Fibroblast of villous mesenchyme (primary cell): ENCODE measurements around the gene C3orf80. TPM values are rescaled to one million over a fixed set of nuclear protein-coding genes. Genes with fewer than 3 reads are reported as not detected.
"Not testable (repeated sequence)": the region's sequence is repeated elsewhere in the genome, so short reads cannot be mapped to it uniquely, and the experiment has no call there.

Experiments used
- DNase-seq: peaks from one replicate; pipeline ENCODE4 v3.0.0-alpha.2; 2010; ENCODE audit warnings: low read depth
- H3K4me3 ChIP-seq: 2 replicates; pipeline ENCODE4 v1.5.1; 2011; ENCODE audit warnings: low read depth, mild to moderate bottlenecking, low read length
- total RNA-seq: library from RNA; depleted of rRNA; stranded (reverse); fragments of >200 nt; gene quantifications from 2 replicates; pipeline ENCODE4 v1.2.3, GENCODE V29; 2012
- TF ChIP-seq, protein P1 (sequence below): IDR thresholded peaks from 2 replicates; pipeline ENCODE4 v1.5.1; 2012; ENCODE audit warnings: low read depth, mild to moderate bottlenecking, low read length; ENCODE audit not compliant: insufficient read depth

The C3orf80 gene
- total RNA-seq, 1 donor = 0.86 TPM

DNA sequence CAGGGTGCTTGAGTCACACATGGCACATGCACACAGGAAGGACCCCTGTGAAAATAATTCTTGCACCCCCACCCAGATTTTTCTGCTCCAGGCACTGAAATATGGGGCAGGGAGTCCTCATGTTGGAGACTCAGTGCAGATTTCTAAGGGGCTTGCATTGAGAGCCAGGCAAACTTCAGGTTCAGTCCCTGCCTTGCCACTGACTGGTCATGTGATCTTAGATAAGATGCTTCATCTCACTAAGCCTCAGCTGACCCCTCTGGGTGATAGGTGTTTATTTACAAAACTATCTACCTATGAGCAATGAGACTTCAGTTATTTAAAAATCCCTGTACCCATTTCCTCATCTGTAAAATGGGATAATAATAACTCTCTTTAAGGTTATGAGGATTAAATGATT is 30.1 kb upstream of the C3orf80 start:
- no peak for DNase-seq

DNA sequence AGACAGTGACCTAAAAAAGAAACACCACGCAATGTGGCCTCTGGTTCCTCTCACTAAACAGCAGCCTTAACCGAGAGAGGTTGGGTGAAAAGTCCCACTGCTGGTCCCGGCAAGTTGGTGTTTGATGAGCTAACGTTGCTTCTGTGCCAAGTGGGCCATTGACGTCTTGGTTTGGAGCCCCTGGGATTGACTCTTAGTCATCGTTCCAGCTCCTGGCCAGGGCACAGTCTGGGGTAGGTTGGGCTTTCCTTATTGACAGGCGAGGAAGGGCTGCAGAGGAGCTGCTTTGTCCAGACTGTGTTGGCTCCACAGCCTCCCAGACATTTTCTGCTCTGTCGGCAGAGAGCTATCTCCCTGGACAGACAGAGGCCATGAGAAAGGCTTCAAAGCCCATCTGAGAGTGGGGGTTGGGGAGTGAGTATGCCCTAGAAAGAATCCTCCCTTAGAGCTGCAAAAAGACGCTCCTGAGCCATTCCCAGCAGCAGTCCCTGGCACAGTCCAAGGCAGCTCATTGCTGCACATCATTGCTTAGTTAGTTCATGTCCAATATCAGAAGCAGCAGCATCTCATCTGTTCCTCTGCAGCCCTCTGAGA is 28.6 kb upstream of the C3orf80 start:
- TF ChIP-seq, protein P1, sequence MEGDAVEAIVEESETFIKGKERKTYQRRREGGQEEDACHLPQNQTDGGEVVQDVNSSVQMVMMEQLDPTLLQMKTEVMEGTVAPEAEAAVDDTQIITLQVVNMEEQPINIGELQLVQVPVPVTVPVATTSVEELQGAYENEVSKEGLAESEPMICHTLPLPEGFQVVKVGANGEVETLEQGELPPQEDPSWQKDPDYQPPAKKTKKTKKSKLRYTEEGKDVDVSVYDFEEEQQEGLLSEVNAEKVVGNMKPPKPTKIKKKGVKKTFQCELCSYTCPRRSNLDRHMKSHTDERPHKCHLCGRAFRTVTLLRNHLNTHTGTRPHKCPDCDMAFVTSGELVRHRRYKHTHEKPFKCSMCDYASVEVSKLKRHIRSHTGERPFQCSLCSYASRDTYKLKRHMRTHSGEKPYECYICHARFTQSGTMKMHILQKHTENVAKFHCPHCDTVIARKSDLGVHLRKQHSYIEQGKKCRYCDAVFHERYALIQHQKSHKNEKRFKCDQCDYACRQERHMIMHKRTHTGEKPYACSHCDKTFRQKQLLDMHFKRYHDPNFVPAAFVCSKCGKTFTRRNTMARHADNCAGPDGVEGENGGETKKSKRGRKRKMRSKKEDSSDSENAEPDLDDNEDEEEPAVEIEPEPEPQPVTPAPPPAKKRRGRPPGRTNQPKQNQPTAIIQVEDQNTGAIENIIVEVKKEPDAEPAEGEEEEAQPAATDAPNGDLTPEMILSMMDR = no peak
- DNase-seq = no peak
- no peak overlapping the region for H3K4me3 ChIP-seq

More for the DNA sequence above, 30.1 kb upstream of the C3orf80 start:
- no peak overlapping the region for H3K4me3 ChIP-seq
- TF ChIP-seq, protein P1 = no peak

DNA sequence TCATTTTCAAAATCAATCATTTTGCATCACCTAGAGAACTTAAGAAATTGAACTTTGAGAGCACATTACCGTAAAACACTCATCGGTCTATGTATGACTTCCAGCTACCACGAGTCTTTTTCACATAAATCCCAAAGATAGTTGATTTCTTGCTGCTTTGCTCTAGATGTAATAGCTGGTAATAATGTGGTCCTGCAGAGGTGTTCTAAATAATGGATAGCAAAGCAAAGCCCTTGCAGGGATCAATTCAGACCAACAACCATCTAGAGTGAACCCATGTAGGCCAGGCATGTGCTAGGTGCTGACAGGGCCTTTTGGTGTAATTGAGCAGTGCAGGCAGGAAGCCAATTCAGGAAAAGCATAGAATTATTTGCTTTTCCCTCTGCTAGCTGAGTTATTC is 26.1 kb upstream of the C3orf80 start:
- DNase-seq = no peak
- H3K4me3 ChIP-seq = no peak overlapping the region
- TF ChIP-seq, protein P1 = no peak

DNA sequence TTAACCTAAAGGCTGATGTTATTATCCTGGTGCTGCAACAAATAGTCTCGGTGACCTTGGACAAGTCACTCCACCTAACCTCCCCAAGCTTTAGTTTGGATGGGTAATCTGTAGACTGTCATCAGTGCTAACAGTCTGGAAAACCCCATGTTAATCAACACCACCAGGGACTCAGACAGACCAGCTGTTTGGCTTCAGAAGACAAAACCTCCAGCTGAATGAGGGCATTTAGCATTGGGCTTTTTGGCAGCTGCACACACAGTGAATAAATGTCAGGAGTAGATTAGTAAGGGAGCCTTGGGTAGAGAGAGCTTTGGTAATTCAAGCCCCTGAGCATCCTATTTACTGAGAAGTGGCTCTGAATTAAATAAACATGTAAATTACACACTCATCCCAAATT is 24.9 kb upstream of the C3orf80 start:
- DNase-seq = no peak
- TF ChIP-seq, protein P1 = no peak
- H3K4me3 ChIP-seq = no peak overlapping the region

DNA sequence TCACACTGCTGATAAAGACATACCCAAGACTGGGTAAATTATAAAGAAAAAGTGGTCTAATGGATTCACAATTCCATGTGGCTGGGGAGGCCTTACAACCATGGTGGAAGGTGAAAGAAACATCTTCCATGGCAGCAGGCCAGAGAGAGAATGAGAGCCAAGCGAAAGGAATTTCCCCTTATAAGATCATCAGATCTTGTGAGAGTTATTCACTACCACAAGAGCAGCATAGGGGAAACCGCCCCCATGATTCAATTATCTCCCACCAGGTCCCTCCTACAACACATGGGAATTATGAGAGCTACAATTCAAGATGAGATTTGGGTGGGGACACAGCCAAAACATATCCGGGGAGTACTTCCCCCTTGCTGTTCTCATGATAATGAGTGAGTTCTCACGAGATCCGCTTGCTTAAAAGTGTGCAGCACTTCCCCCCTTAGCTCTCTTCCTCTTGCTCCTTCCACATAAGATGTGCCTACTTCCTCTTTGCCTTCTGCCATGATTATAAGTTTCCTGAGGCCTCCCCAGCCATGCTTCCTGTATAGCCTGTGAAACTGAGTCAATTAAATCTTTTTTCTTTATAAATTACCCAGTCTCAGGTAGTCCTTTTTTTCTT is 20.7 kb upstream of the C3orf80 start:
- not testable (repeated sequence) for H3K4me3 ChIP-seq, DNase-seq

DNA sequence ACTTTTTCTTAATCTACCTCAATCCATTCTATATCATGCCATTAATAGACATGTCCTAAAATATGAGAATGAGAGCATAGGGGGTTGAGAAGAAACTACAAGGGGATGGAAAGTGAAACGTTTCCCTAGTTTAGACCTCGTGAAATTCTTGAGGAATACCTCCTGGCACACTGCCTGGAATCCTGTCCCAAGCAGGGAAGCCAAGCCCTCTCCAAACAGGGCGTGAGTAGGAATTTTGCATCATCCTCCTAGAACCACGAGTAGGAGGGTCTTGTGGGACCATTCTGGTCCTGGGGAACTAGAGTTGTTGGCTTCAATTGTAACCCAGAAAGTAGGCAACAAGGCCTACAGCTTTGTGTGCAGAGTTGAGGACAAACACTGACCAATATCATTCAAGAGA is 19.6 kb upstream of the C3orf80 start:
- TF ChIP-seq, protein P1 = no peak
- DNase-seq = no peak
- H3K4me3 ChIP-seq = no peak overlapping the region

DNA sequence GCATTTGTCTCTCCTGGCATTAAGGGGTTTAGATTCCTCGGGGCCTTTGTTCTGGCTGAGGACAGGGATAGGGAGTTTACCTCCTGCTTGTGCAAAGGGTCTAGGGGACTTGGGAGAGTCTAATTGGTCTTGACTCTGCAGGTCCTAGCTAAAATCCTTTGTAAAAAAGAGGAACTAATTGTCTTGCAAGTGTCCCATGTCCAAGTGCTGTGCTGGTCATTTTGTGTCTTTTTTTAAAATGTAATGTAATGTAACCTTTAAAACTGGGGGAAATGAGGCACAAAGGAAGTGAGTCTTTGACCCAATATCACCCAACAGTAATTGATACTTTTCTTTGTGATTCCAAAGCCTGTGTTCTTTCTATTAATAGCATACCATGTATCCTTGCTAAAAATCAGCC is 14.9 kb upstream of the C3orf80 start:
- no peak overlapping the region for H3K4me3 ChIP-seq
- DNase-seq = no peak
- TF ChIP-seq, protein P1 = no peak
